Mesangial cell (primary cell): ENCODE data around the gene SFXN5. TPM values are rescaled to one million over a fixed set of nuclear protein-coding genes. Genes with fewer than 3 reads are reported as not detected.

Source experiments
- total RNA-seq: library from RNA; depleted of rRNA; stranded (reverse); fragments of >200 nt; gene quantifications from 2 replicates; pipeline ENCODE4 v1.2.3, GENCODE V29; 2015

Gene SFXN5
- total RNA-seq: 7.0 and 10.3 TPM in 2 replicates

GRCh38 chr2:73071360-73072128 is at the start of gene SFXN5:
Gene SFXN5, minus strand, starts transcription at chr2:73071712. Its CDS starts 7 bp downstream, at chr2:73071705.

GRCh38 chr2:73112913-73113854 is 41.7 kb upstream of the SFXN5 start, which contains the start of gene RAB11FIP5:
Gene RAB11FIP5, minus strand, starts transcription at chr2:73112948. Its CDS starts 171 bp downstream, at chr2:73112777.

GRCh38 chr2:72917138-72917876 is 154.2 kb downstream of the SFXN5 start, which contains the start of gene EMX1:
Gene EMX1, plus strand, starts transcription at chr2:72917519. Its CDS starts 334 bp downstream, at chr2:72917853.

Other genes with a start within 250 kb of the SFXN5 start
- 15.8 and 24.7 TPM in 2 replicates for gene EXOC6B, start 245.7 kb downstream of the SFXN5 start, total RNA-seq
- gene SPR, start 184.3 kb downstream of the SFXN5 start, total RNA-seq: 22.7 and 26.0 TPM in 2 replicates
- gene EMX1, start 154.2 kb downstream of the SFXN5 start, total RNA-seq: 0.16 and 0.51 TPM in 2 replicates
- 29.0 and 39.8 TPM in 2 replicates for gene RAB11FIP5, start 41.2 kb upstream of the SFXN5 start, total RNA-seq
- not detected in 2 replicates for gene NOTO, start 130.9 kb upstream of the SFXN5 start, total RNA-seq
- gene SMYD5, start 142.5 kb upstream of the SFXN5 start, total RNA-seq: 21.2 TPM in 2 replicates
- 7.4 and 23.0 TPM in 2 replicates for gene PRADC1, start 161.5 kb upstream of the SFXN5 start, total RNA-seq
- gene CCT7, start 162.6 kb upstream of the SFXN5 start, total RNA-seq: 220 and 395 TPM in 2 replicates
- gene FBXO41, start 212.8 kb upstream of the SFXN5 start, total RNA-seq: 2.4 and 3.8 TPM in 2 replicates
- gene EGR4, start 221.8 kb upstream of the SFXN5 start, total RNA-seq: not detected in 2 replicates